H1 (cell line): ENCODE results near the gene ADARB2. TPM values are rescaled to one million over a fixed set of nuclear protein-coding genes. Genes with fewer than 3 reads are reported as not detected.

Experiments used
- CTCF ChIA-PET: fragments of 300-600 bp; sonication (Branson Sonifier 250); formaldehyde crosslinking; loops from one replicate; lab custom pipeline; 2021; ENCODE audit not compliant: partially characterized antibody; lab: Charles Lee
- POLR2A ChIA-PET: fragments of 300-600 bp; sonication (Branson Sonifier 250); formaldehyde crosslinking; loops from one replicate; lab custom pipeline; 2021; ENCODE audit warnings: inconsistent platforms; ENCODE audit not compliant: partially characterized antibody; lab: Charles Lee
- DNase-seq, 2 experiments: peaks; one replicate each; pipeline versions ENCODE4 v3.0.0 to v3.0.0-alpha.2; 2010 to 2022; ENCODE audit warnings: low spot score in 2 of 2, low read depth in 1 of 2, mixed read lengths in 1 of 2
- FAIRE-seq: peaks from 2 replicates; lab custom pipeline; 2011; peaks lifted over from hg19 to GRCh38; lab: Jason Lieb, UNC
- H2AFZ ChIP-seq: 2 replicates; pipeline ENCODE4 v1.8.1; 2012; ENCODE audit warnings: low read length, inconsistent platforms
- H2AK5ac ChIP-seq: 2 replicates; pipeline ENCODE4 v1.6.1; 2013; ENCODE audit warnings: low read depth, low read length
- H2BK120ac ChIP-seq: replicated peaks from 2 replicates; pipeline ENCODE3; 2013; ENCODE audit warnings: low read depth, low read length, inconsistent platforms
- H2BK12ac ChIP-seq: 2 replicates; pipeline ENCODE4 v1.6.1; 2013; ENCODE audit warnings: low read depth, low read length
- H2BK15ac ChIP-seq: 2 replicates; pipeline ENCODE4 v1.6.1; 2013; ENCODE audit warnings: low read length
- H2BK20ac ChIP-seq: 2 replicates; pipeline ENCODE4 v1.6.1; 2013; ENCODE audit warnings: low read length
- H2BK5ac ChIP-seq: 2 replicates; pipeline ENCODE4 v1.6.1; 2013; ENCODE audit warnings: low read depth, low read length
- H3K14ac ChIP-seq: 2 replicates; pipeline ENCODE4 v1.6.1; 2013; ENCODE audit warnings: inconsistent platforms; ENCODE audit not compliant: insufficient read length
- H3K18ac ChIP-seq: 2 replicates; pipeline ENCODE4 v1.6.1; 2013; ENCODE audit warnings: low read length; ENCODE audit errors: extremely low read depth
- H3K23ac ChIP-seq: 2 replicates; pipeline ENCODE4 v1.6.1; 2013; ENCODE audit warnings: inconsistent platforms; ENCODE audit not compliant: insufficient read length
- H3K23me2 ChIP-seq: 2 replicates; pipeline ENCODE4 v1.6.1; 2013; ENCODE audit warnings: low read depth, low read length
- H3K27ac ChIP-seq: 2 replicates; pipeline ENCODE4 v1.6.1; 2011; ENCODE audit warnings: low read depth, low read length, inconsistent platforms
- H3K27me3 ChIP-seq, 4 experiments: replicated peaks in 1 of 4; 1 replicate in 1 of 4; 2 replicates in 3 of 4; pipeline versions ENCODE4 v1.6.1 to v1.8.1; 2011 to 2013; ENCODE audit warnings: low read length in 3 of 4, mild to moderate bottlenecking in 3 of 4, inconsistent platforms in 2 of 4, mixed read lengths in 2 of 4, moderate library complexity in 1 of 4; ENCODE audit not compliant: control insufficient read depth in 3 of 4, insufficient read depth in 3 of 4; ENCODE audit errors: extremely low read depth in 1 of 4
- H3K36me3 ChIP-seq, 4 experiments: 2 replicates each; pipeline versions ENCODE4 v1.6.1 to v1.8.1; 2011 to 2013; ENCODE audit warnings: mild to moderate bottlenecking in 4 of 4, low read length in 3 of 4, moderate library complexity in 2 of 4, control low read depth in 1 of 4, inconsistent platforms in 1 of 4; ENCODE audit not compliant: insufficient read depth in 4 of 4, control insufficient read depth in 2 of 4
- H3K4ac ChIP-seq: replicated peaks from 2 replicates; pipeline ENCODE3; 2013; ENCODE audit warnings: low read length, low read depth, mixed read lengths, inconsistent platforms; ENCODE audit not compliant: insufficient read length
- H3K4me1 ChIP-seq, 4 experiments: replicated peaks in 1 of 4; 1 replicate in 1 of 4; 2 replicates in 3 of 4; pipeline versions ENCODE4 v1.6.1 to v1.8.1; 2011 to 2013; ENCODE audit warnings: low read length in 3 of 4, inconsistent platforms in 2 of 4, mixed read lengths in 1 of 4; ENCODE audit not compliant: insufficient read depth in 4 of 4, control insufficient read depth in 3 of 4
- H3K4me2 ChIP-seq, 2 experiments: 2 replicates each; pipeline versions ENCODE4 v1.6.1 to v1.8.1; 2011 to 2013; ENCODE audit warnings: low read depth in 2 of 2, low read length in 2 of 2, control low read depth in 1 of 2, inconsistent platforms in 1 of 2, mild to moderate bottlenecking in 1 of 2; ENCODE audit not compliant: insufficient read depth in 1 of 2
- H3K4me3 ChIP-seq, 4 experiments: fragments of 200-600, 300-600 bp in 1 of 4; sonication (generic), shearing (Covaris generic), sonication (Bioruptor Twin) in 1 of 4; 2 replicates each; pipeline versions ENCODE4 v1.5.1 to v1.8.1; 2011 to 2016; ENCODE audit warnings: low read length in 4 of 4, low read depth in 3 of 4, control low read depth in 2 of 4, inconsistent platforms in 2 of 4, mild to moderate bottlenecking in 2 of 4, mixed read lengths in 1 of 4, moderate library complexity in 1 of 4; ENCODE audit not compliant: insufficient read depth in 2 of 4; ENCODE audit errors: extremely low read depth in 1 of 4
- H3K56ac ChIP-seq: replicated peaks from 2 replicates; pipeline ENCODE3; 2013; ENCODE audit warnings: low read depth, mild to moderate bottlenecking, mixed read lengths, low read length, inconsistent platforms; ENCODE audit not compliant: insufficient read length
- H3K79me1 ChIP-seq: 2 replicates; pipeline ENCODE4 v1.6.1; 2013; ENCODE audit warnings: low read depth, low read length, control low read depth
- H3K79me2 ChIP-seq, 2 experiments: 2 replicates each; pipeline versions ENCODE4 v1.6.1 to v1.8.1; 2012 to 2013; ENCODE audit warnings: low read length in 2 of 2, mild to moderate bottlenecking in 2 of 2, inconsistent platforms in 1 of 2; ENCODE audit not compliant: insufficient read depth in 2 of 2, control insufficient read depth in 1 of 2
- H3K9ac ChIP-seq, 4 experiments: replicated peaks in 1 of 4; 1 replicate in 1 of 4; 2 replicates in 3 of 4; pipeline versions ENCODE4 v1.6.1 to v1.8.1; 2011 to 2013; ENCODE audit warnings: low read depth in 3 of 4, low read length in 3 of 4, control low read depth in 2 of 4, mild to moderate bottlenecking in 2 of 4, moderate library complexity in 2 of 4, inconsistent platforms in 1 of 4; ENCODE audit errors: extremely low read depth in 1 of 4
- H3K9me3 ChIP-seq, 2 experiments: 2 replicates each; pipeline versions ENCODE4 v1.6.1 to v1.8.1; 2012 to 2013; ENCODE audit warnings: mild to moderate bottlenecking in 2 of 2, moderate library complexity in 2 of 2, control low read depth in 1 of 2, inconsistent platforms in 1 of 2, low read depth in 1 of 2, low read length in 1 of 2, mixed read lengths in 1 of 2; ENCODE audit not compliant: insufficient read depth in 2 of 2
- H4K20me1 ChIP-seq, 2 experiments: replicated peaks in 1 of 2; 2 replicates each; pipeline versions ENCODE3 to v1.8.1; 2011 to 2013; ENCODE audit warnings: inconsistent platforms in 2 of 2, low read length in 2 of 2, mild to moderate bottlenecking in 1 of 2; ENCODE audit not compliant: insufficient read depth in 2 of 2, control insufficient read depth in 1 of 2
- H4K5ac ChIP-seq: 2 replicates; pipeline ENCODE4 v1.6.1; 2013; ENCODE audit warnings: low read length, low read depth, mixed read lengths, inconsistent platforms; ENCODE audit not compliant: insufficient read length
- H4K8ac ChIP-seq: 2 replicates; pipeline ENCODE4 v1.8.0; 2013; ENCODE audit warnings: mild to moderate bottlenecking, moderate library complexity, low read length, inconsistent platforms; ENCODE audit not compliant: insufficient read depth; ENCODE audit errors: extremely low read depth
- H4K91ac ChIP-seq: replicated peaks from 2 replicates; pipeline ENCODE3; 2013; ENCODE audit warnings: low read length, mixed read lengths, inconsistent platforms; ENCODE audit not compliant: insufficient read length
- BACH1 ChIP-seq: IDR thresholded peaks from 2 replicates; pipeline ENCODE4 v1.6.1; 2012; ENCODE audit warnings: low read length, improper control_type of control experiment
- CHD2 ChIP-seq: IDR thresholded peaks from 2 replicates; pipeline ENCODE4 v1.6.1; 2012; ENCODE audit warnings: low read length, improper control_type of control experiment
- EGR1 ChIP-seq: IDR thresholded peaks from 2 replicates; pipeline ENCODE4 v1.6.1; 2011; ENCODE audit warnings: low read depth, low read length, borderline replicate concordance
- JUN ChIP-seq: IDR thresholded peaks from 2 replicates; pipeline ENCODE4 v1.6.1; 2011; ENCODE audit warnings: low read depth, mild to moderate bottlenecking, improper control_type of control experiment, low read length
- POLR2AphosphoS5 ChIP-seq: IDR thresholded peaks from 2 replicates; pipeline ENCODE4 v1.6.1; 2011; ENCODE audit warnings: low read depth, low read length
- YY1 ChIP-seq: IDR thresholded peaks from 2 replicates; pipeline ENCODE4 v1.6.1; 2011; ENCODE audit warnings: low read depth, mild to moderate bottlenecking, low read length
- WGBS, 2 experiments: shearing (Covaris generic) in 1 of 2; methylation state at CpG; one replicate each; pipeline versions ENCODE4 v1.1.6 to v1.1.7; 2013 to 2015; ENCODE audit warnings: low lambda C conversion rate in 2 of 2, mixed read lengths in 2 of 2, inconsistent platforms in 1 of 2, low coverage in 1 of 2, missing lambda C conversion rate in 1 of 2; ENCODE audit not compliant: insufficient replicate concordance in 2 of 2, insufficient coverage in 1 of 2, insufficient read length in 1 of 2; ENCODE audit errors: extremely low coverage in 1 of 2, missing lambda C conversion rate in 1 of 2; 5-methylcytosine and 5-hydroxymethylcytosine counted together
- polyA plus RNA-seq, 7 experiments: library from polyadenylated mRNA; depleted of rRNA in 3 of 7; stranded (reverse) in 5 of 7; unstranded in 2 of 7; fragments of >200 nt in 5 of 7; fragments of 200-250 nt in 2 of 7; gene quantifications; 1 replicate in 5 of 7; 2 replicates in 1 of 7; 4 replicates in 1 of 7; pipeline versions ENCODE4 v1.2.1 to v1.2.3, GENCODE V29; 2011 to 2013; ENCODE audit warnings: missing spikeins in 2 of 7, mixed read lengths in 2 of 7
- total RNA-seq: library from RNA; stranded (reverse); fragmentation: NEBNext Ultra II Directional; extraction: Animal tissue kit (Norgen Biotek cat#: 25700); gene quantifications from 2 replicates; pipeline ENCODE4 v1.2.1, GENCODE V29; 2021

ADARB2 gene
- total and polyA plus RNA-seq, 2 of the 8 experiments (the other 6 are each of a cell fraction or from before 2014, with no cell fraction given) = 2.2 to 2.8 TPM

DNA sequence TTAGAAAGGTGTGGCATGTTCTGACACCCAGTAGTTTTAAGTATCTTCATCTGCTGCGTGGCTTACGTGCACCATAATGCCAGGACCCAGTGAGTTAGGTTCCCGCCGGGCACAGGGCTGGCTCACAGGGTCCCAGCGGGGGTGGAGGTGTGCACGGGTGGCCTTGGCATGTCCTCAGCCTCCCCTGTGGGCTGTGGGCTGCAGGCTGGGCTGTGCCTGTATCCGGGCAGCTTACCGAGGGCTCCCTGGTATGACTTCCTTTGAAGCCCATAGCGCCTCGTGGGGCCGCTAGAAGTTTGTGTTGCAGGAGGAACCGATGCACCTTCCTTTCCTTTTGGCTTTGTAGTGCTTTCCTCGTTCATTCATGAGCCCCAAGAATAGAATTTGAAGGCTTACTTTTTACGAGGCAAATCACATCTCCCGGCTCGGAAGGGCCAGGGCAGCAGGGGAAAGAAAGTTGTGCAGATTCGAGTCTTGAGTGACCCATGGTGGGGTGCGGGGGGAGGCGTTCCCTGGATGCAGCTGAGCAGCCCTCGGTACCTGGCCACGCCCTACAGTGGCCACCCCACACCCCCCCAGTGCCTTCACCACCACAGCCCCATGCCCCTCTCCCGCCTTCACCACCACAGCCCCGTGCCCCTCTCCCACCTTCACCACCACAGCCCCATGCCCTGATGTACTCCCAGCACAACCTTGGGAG lies 568.0 kb downstream of the ADARB2 start:
- Histone ChIP-seq H2BK5ac (no peak overlapping the region), H2BK15ac (no peak overlapping the region), H2AK5ac (no peak overlapping the region), H3K18ac (no peak overlapping the region), H3K36me3 (no peaks in the 10 kb centered on the region), H3K79me1 (no peaks in the 10 kb centered on the region), H2BK20ac (no peak overlapping the region), H3K4ac (no peak overlapping the region), H3K27ac (no peak overlapping the region), H3K23me2 (no peaks in the 10 kb centered on the region), H3K9me3 (no peaks in the 10 kb centered on the region), H2BK12ac (no peak overlapping the region), H4K20me1 (peaks cover 0 to 3% of the 10 kb centered on the region in 2 experiments), H3K4me3 (no peak overlapping the region), H4K8ac (no peak overlapping the region), H2AFZ (no peak overlapping the region), H3K27me3 (peaks cover 0 to 5% (median 0%) of the 10 kb centered on the region in 4 experiments; a peak in 2 of 7 replicates), H3K23ac (no peak overlapping the region), H3K14ac (no peak overlapping the region), H4K91ac (no peak overlapping the region), H4K5ac (no peak overlapping the region), H3K79me2 (no peaks in the 10 kb centered on the region), H3K4me2 (no peak overlapping the region), H2BK120ac (no peak overlapping the region), H3K9ac (no peak overlapping the region), H3K4me1 (no peaks in the 10 kb centered on the region; a peak in 1 of 7 replicates), H3K56ac (no peak overlapping the region)
- 87% methylated on average over 21 of the region's 23 CpGs; no CpG with 5 or more reads in 1 of the 2 experiments for WGBS, 2 experiments
- FAIRE-seq (no peak), DNase-seq (no peak)
- ChIA-PET CTCF (interaction anchor here (1.2 to 4.1 kb wide), 4 partner anchors 12 to 191 kb away, joined by 3 to 26 read pairs (median 4); no protein-coding TSS in a partner anchor), POLR2A (no interaction called here)
- TF ChIP-seq BACH1 = no peak
- no peak for TF ChIP-seq POLR2AphosphoS5
- no peak for TF ChIP-seq EGR1
- no peak for TF ChIP-seq JUN
- TF ChIP-seq CHD2 = no peak
- no peak for TF ChIP-seq YY1
